H9 (cell line): Measurements from ENCODE around the gene MVB12A. TPM values are rescaled to one million over a fixed set of nuclear protein-coding genes. Genes with fewer than 3 reads are reported as not detected.

Source experiments
- DNase-seq: peaks from one replicate; pipeline ENCODE4 v3.0.0-alpha.2; 2017
- H2AFZ ChIP-seq: one replicate; pipeline ENCODE4 v1.6.1; 2013; ENCODE audit warnings: mild to moderate bottlenecking, low read length, control low read depth, moderate library complexity
- H2AK5ac ChIP-seq: 2 replicates; pipeline ENCODE4 v1.6.1; 2013; ENCODE audit warnings: low read length, control low read depth, mixed read lengths; ENCODE audit not compliant: insufficient read length
- H2BK120ac ChIP-seq: one replicate; pipeline ENCODE4 v1.6.1; 2013; ENCODE audit warnings: low read depth, mild to moderate bottlenecking, low read length, control low read depth, inconsistent platforms; ENCODE audit not compliant: poor library complexity, severe bottlenecking
- H2BK12ac ChIP-seq: 2 replicates; pipeline ENCODE4 v1.6.1; 2013; ENCODE audit warnings: low read length, control low read depth, mixed read lengths, low read depth; ENCODE audit not compliant: insufficient read length
- H2BK15ac ChIP-seq: 2 replicates; pipeline ENCODE4 v1.6.1; 2013; ENCODE audit warnings: low read depth, low read length, control low read depth
- H2BK20ac ChIP-seq: one replicate; pipeline ENCODE4 v1.6.1; 2013; ENCODE audit warnings: low read depth, mild to moderate bottlenecking, low read length, control low read depth, inconsistent platforms; ENCODE audit not compliant: poor library complexity, severe bottlenecking
- H2BK5ac ChIP-seq: 2 replicates; pipeline ENCODE4 v1.6.1; 2013; ENCODE audit warnings: low read length, control low read depth, mixed read lengths; ENCODE audit not compliant: insufficient read length
- H3K14ac ChIP-seq: 2 replicates; pipeline ENCODE4 v1.6.1; 2013; ENCODE audit warnings: low read length, control low read depth; ENCODE audit not compliant: insufficient read depth
- H3K18ac ChIP-seq: 2 replicates; pipeline ENCODE4 v1.6.1; 2013; ENCODE audit warnings: low read depth, mild to moderate bottlenecking, mixed read lengths, low read length, control low read depth; ENCODE audit not compliant: insufficient read length
- H3K23ac ChIP-seq: 2 replicates; pipeline ENCODE4 v1.6.1; 2013; ENCODE audit warnings: low read length, control low read depth, mixed read lengths, low read depth; ENCODE audit not compliant: insufficient read length
- H3K23me2 ChIP-seq: 2 replicates; pipeline ENCODE4 v1.6.1; 2013; ENCODE audit warnings: low read depth, mild to moderate bottlenecking, mixed read lengths, low read length, control low read depth; ENCODE audit not compliant: insufficient read length, poor library complexity, severe bottlenecking
- H3K27ac ChIP-seq: 2 replicates; pipeline ENCODE4 v1.5.1; 2013; ENCODE audit warnings: low read length, control low read depth, mixed read lengths, low read depth; ENCODE audit not compliant: insufficient read length
- H3K27me3 ChIP-seq: 2 replicates; pipeline ENCODE4 v1.6.1; 2013; ENCODE audit warnings: low read length, control low read depth, inconsistent platforms; ENCODE audit not compliant: insufficient read depth
- H3K4ac ChIP-seq: 2 replicates; pipeline ENCODE4 v1.6.1; 2013; ENCODE audit warnings: low read depth, mild to moderate bottlenecking, control low read depth, inconsistent platforms, low read length, moderate library complexity
- H3K4me1 ChIP-seq: 2 replicates; pipeline ENCODE4 v1.6.1; 2013; ENCODE audit warnings: low read length, control low read depth, inconsistent platforms; ENCODE audit not compliant: insufficient read depth
- H3K4me2 ChIP-seq: 2 replicates; pipeline ENCODE4 v1.6.1; 2013; ENCODE audit warnings: low read length, control low read depth, mixed read lengths; ENCODE audit not compliant: insufficient read length, insufficient read depth
- H3K56ac ChIP-seq: 2 replicates; pipeline ENCODE4 v1.6.1; 2013; ENCODE audit warnings: low read depth, mild to moderate bottlenecking, mixed read lengths, low read length, control low read depth; ENCODE audit not compliant: insufficient read length
- H3K79me1 ChIP-seq: 2 replicates; pipeline ENCODE4 v1.6.1; 2013; ENCODE audit warnings: low read depth, mild to moderate bottlenecking, moderate library complexity, low read length, control low read depth, inconsistent platforms; ENCODE audit not compliant: insufficient read depth, poor library complexity, severe bottlenecking
- H3K79me2 ChIP-seq: 2 replicates; pipeline ENCODE4 v1.6.1; 2013; ENCODE audit warnings: low read length, control low read depth, inconsistent platforms; ENCODE audit not compliant: insufficient read depth
- H3K9ac ChIP-seq: 2 replicates; pipeline ENCODE4 v1.6.1; 2013; ENCODE audit warnings: low read length, control low read depth, mixed read lengths; ENCODE audit not compliant: insufficient read length; ENCODE audit errors: extremely low read depth
- H3K9me3 ChIP-seq: one replicate; pipeline ENCODE4 v1.6.1; 2013; ENCODE audit warnings: low read depth, low read length, inconsistent platforms; ENCODE audit not compliant: control insufficient read depth
- H3T11ph ChIP-seq: one replicate; pipeline ENCODE4 v1.6.1; 2013; ENCODE audit warnings: mild to moderate bottlenecking, low read length, control low read depth, inconsistent platforms
- H4K20me1 ChIP-seq: one replicate; pipeline ENCODE4 v1.6.1; 2013; ENCODE audit not compliant: control insufficient read depth, insufficient read length, insufficient read depth
- H4K5ac ChIP-seq: 2 replicates; pipeline ENCODE4 v1.6.1; 2013; ENCODE audit warnings: low read depth, mild to moderate bottlenecking, mixed read lengths, low read length, control low read depth; ENCODE audit not compliant: insufficient read length
- H4K8ac ChIP-seq: replicated peaks from 2 replicates; pipeline ENCODE4 v1.6.1; 2013; ENCODE audit warnings: low read length, control low read depth, mixed read lengths, low read depth; ENCODE audit not compliant: insufficient read length
- H4K91ac ChIP-seq: 2 replicates; pipeline ENCODE4 v1.6.1; 2013; ENCODE audit warnings: low read depth, mild to moderate bottlenecking, moderate library complexity, mixed read lengths, low read length, control low read depth; ENCODE audit not compliant: insufficient read length
- H3K27ac Mint-ChIP-seq, 3 experiments: 2 replicates in 2 of 3; 3 replicates in 1 of 3; pipeline ENCODE4 v1.8.0; 2020 to 2021; ENCODE audit warnings: mixed read lengths in 3 of 3, mild to moderate bottlenecking in 1 of 3, moderate library complexity in 1 of 3
- H3K27me3 Mint-ChIP-seq: 2 replicates; pipeline ENCODE4 v1.8.0; 2021; ENCODE audit warnings: low read depth, mild to moderate bottlenecking, moderate library complexity, mixed read lengths
- H3K36me3 Mint-ChIP-seq, 3 experiments: 2 replicates in 2 of 3; 3 replicates in 1 of 3; pipeline ENCODE4 v1.8.0; 2020 to 2021; ENCODE audit warnings: low read depth in 3 of 3, mixed read lengths in 3 of 3; ENCODE audit not compliant: insufficient read depth in 1 of 3
- H3K4me1 Mint-ChIP-seq, 2 experiments: 2 replicates each; pipeline ENCODE4 v1.8.0; 2020; ENCODE audit warnings: mixed read lengths in 2 of 2
- H3K4me3 Mint-ChIP-seq, 2 experiments: 2 replicates in 1 of 2; 3 replicates in 1 of 2; pipeline ENCODE4 v1.8.0; 2020 to 2021; ENCODE audit warnings: mild to moderate bottlenecking in 2 of 2, mixed read lengths in 2 of 2, moderate library complexity in 1 of 2
- H3K9me3 Mint-ChIP-seq, 2 experiments: 2 replicates in 1 of 2; 3 replicates in 1 of 2; pipeline ENCODE4 v1.8.0; 2020; ENCODE audit warnings: mild to moderate bottlenecking in 2 of 2, mixed read lengths in 2 of 2, moderate library complexity in 1 of 2
- CTCF ChIP-seq: fragments of 200-600 bp; sonication (generic); conservative IDR thresholded peaks from 3 replicates; pipeline ENCODE4 v1.8.0; 2021; ENCODE audit warnings: antibody characterized with exemption, mild to moderate bottlenecking
- WGBS: extraction: QIAGEN DNeasy Blood & Tissue Kit; methylation state at CpG from one replicate; pipeline ENCODE4 v1.1.7; 2013; ENCODE audit warnings: missing lambda C conversion rate, low lambda C conversion rate, mixed read lengths; ENCODE audit not compliant: insufficient read length; ENCODE audit errors: extremely low coverage; 5-methylcytosine and 5-hydroxymethylcytosine counted together
- total RNA-seq: library from RNA; stranded (reverse); gene quantifications from 2 replicates; pipeline ENCODE4 v1.2.1, GENCODE V29; 2021

The MVB12A gene
- total RNA-seq, 1 experiment from 2014 or later, result 50.4 TPM

- Mint-ChIP-seq H3K4me3 (no peak overlapping the region), H3K27ac (no peak overlapping the region), H3K36me3 (peaks cover 0 to under 1% (median 0%) of the 10 kb centered on the region in 3 experiments; a peak in 1 of 7 replicates), H3K4me1 (peaks cover 6 to 8% of the 10 kb centered on the region in 2 experiments), H3K27me3 (peaks cover 22% of the 10 kb centered on the region), H3K9me3 (peaks cover 9 to 11% of the 10 kb centered on the region in 2 experiments)
- TF ChIP-seq CTCF, result peak; percentile 95
- no peaks in the 10 kb centered on the region; the same call in 1 of the 2 replicates for H3K4me1 ChIP-seq
- peak; percentile 89 for DNase-seq
- no peak overlapping the region for H2AK5ac ChIP-seq
- H2BK15ac ChIP-seq, result no peak overlapping the region
- no peaks in the 10 kb centered on the region for H3K79me1 ChIP-seq
- no peak overlapping the region for H3K27ac ChIP-seq
- H2BK5ac ChIP-seq, result no peak overlapping the region
- H2AFZ ChIP-seq, result no peak overlapping the region
- H3K27me3 ChIP-seq, result no peaks in the 10 kb centered on the region
- no peak overlapping the region for H3K18ac ChIP-seq
- no peak overlapping the region for H2BK12ac ChIP-seq
- no peak overlapping the region for H4K8ac ChIP-seq
- no peak overlapping the region for H3K56ac ChIP-seq
- no peaks in the 10 kb centered on the region for H4K20me1 ChIP-seq
- no peak overlapping the region for H3K9ac ChIP-seq
- no peak overlapping the region for H3K4me2 ChIP-seq
- H3T11ph ChIP-seq, result no peak overlapping the region
- WGBS, result no CpG with 5 or more reads among the region's 20 CpGs
- H3K9me3 ChIP-seq, result no peaks in the 10 kb centered on the region
- no peak overlapping the region for H3K14ac ChIP-seq
- no peak overlapping the region for H3K4ac ChIP-seq
- H3K79me2 ChIP-seq, result no peaks in the 10 kb centered on the region
- H4K91ac ChIP-seq, result no peak overlapping the region
- no peak overlapping the region for H4K5ac ChIP-seq
- no peak overlapping the region for H2BK20ac ChIP-seq
- no peak overlapping the region for H3K23ac ChIP-seq
- H2BK120ac ChIP-seq, result no peak overlapping the region
- H3K23me2 ChIP-seq, result peaks cover 7% of the 10 kb centered on the region
Observed at GRCh38 chr19:17385878-17386611, 33.8 kb upstream of the MVB12A start.
